Stimulated activated CD8-positive, alpha-beta memory T cell treated with anti-CD3 and anti-CD28 coated beads, Interleukin-15, amount 100 ng/mL, for 24 hours (primary cell): Measurements from ENCODE around the gene WNT3A.

Source experiments
- DNase-seq: peaks from one replicate; pipeline ENCODE4 v3.0.0-alpha.2; 2020; ENCODE audit warnings: low read depth

Gene WNT3A

DNA sequence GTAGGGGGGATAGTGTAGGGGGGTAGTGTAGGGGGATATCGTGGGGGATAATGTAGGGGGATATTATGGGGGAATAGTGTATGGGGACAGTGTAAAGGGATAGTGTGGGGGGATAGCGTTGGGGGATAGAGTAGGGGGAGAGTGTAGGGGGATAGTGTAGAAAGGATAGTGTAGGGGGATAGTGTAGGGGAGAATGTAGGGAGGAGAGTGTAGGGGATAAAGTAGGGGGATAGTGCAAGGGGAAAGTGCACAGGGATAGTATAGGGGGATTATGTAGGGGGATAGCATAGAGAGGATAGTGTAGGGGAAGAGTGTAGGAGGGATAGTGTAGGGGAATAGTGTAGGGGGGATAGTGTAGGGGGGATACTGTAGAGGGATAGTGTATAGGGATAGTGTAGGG lies 63.4 kb downstream of the WNT3A start:
- DNase-seq = no peak

DNA sequence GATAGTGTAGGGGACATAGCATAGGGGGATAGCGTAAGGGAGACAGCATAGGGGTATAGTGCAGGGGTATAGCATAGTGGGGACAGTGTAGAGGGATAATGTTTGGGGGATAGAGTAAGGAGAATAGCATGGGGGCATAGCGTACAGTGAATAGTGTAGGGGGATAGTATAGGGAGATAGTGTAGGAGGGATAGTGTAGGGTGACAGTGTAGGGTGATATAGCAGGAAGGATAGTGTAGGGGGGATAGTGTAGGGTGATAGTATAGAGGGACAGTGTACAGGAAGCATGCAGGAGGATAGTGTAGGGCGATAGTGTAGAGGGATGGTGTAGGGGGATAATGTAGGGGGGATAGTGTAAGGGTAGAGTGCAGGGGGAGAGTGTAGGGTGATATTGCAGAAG lies 64.1 kb downstream of the WNT3A start:
- no peak for DNase-seq

DNA sequence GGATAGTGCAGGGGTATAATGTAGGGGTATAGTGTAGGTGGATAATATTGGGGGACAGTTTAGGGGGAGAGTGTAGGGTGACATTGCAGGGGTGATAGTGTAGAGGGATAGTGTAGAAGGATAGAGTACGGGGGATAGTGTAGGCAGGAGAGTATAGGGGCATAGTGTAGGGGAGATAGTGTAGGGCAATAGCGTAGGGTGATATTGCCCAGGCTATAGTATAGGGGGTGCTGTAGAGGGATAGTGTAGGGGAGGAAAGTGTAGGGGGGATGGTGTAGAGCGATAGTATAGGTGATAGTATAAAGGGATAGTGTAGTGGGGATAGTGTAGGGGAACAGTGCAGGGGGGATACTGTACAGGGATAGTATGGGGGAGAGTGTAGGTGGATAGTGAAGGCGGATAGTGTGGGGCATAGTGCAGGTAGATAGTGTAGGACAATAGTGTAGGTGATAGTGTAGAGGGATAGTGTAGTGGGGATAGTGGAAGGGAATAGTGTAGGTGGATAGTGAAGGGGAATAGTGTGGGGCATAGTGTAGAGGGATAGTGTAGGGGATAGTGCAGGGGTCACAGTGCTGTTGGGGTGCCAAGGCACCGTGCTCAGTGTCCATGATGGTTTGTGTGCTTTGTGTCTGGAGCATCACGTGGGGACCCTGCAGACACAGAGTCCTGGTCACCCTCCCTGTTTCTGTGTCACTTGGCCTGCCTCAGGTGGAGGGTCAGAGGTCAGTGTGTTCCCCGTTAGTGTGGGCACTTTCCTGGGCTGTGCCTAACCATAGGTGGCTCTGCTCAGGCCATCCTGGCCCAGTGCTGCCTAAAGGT lies 65.2 kb downstream of the WNT3A start:
- no peak for DNase-seq

DNA sequence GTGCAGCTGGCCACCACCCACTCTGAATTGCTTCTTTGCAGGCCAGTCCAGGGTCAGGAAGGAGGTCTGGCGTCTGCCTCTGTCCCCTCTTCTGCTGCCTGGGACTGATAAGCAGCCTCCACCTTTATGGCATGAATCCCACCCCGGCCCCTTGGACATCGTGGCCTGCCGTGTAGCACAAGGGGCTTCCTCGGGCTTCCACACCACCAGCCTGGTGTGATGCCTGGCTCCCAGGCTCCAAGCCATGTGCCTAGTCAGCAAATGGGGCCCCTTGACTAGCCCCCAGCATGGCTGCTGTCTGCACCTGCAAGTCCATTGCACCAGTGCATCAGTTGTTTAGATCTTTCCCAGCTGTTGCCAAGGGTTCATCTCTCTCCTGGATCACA lies 65.9 kb downstream of the WNT3A start:
- DNase-seq = no peak

DNA sequence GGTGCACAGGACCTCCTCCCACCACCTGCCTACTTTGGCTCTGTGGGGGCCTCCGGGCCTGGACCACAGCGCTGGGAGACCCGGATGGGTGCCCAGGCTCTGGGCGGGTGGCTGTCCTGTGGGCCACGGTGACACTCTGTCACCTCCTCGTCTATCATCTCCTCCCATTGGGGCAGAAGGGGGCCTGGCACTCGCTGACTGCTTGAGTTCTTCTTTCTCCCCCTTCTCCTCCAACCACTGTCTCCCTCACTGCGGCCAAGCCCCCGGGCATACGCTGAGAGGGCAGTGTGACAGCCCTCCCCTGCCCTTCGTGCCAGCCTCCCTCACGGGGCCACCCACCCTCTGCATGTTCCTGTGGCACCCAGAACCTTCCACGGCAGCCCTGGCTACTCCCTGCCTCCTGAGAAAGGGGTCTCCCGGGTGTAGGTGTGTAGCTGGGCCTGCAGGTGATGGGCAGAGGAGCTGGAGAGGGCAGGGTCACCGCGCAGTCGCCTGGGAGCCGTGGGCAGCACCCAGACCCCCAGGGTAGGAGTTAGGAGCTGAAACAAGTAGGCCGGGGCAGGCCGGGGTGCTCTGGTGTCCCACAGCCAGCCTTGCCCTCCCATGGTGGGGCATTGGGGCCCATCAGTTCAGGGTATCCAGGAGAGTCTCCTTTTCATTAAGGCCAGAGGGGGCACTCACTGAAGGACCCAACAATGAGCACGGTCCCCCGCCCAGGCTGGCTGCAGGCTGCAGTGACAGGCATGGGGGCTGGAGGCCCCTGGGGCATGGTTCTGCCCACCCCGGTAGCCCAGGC lies 66.5 kb downstream of the WNT3A start:
- no peak for DNase-seq

DNA sequence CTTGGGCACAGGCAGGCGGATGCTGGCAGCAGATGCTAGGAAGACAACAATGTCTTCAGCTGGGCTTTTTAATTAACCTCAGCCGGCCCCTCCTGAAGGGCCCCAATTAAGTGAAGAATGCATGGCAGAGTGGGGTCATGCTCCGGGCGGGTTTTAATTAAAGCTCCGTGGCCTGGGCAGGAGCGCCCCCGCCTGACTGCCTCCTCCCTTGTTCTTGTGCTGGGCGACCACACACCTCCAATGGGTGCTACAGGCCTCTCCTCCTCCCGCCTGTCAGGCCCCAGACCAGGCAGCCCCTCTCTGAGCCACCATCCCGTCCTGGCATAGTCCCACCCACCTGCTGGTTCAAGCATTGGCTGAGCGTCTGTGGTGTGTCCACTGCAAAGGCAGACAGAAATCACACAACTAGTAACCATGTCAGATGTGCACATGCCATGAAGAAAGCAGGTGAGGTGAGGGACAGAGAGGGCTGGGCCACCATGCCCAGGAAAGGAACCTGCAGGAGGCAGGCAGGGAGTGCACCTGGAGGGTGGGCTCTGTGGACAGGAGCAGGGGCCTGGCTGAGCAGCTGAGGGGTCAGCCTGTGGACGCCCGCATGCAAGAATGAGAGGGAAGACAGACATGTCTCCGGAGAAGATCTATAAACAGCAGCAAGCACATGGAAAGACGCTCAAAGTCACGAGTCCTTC lies 67.2 kb downstream of the WNT3A start:
- DNase-seq = no peak

DNA sequence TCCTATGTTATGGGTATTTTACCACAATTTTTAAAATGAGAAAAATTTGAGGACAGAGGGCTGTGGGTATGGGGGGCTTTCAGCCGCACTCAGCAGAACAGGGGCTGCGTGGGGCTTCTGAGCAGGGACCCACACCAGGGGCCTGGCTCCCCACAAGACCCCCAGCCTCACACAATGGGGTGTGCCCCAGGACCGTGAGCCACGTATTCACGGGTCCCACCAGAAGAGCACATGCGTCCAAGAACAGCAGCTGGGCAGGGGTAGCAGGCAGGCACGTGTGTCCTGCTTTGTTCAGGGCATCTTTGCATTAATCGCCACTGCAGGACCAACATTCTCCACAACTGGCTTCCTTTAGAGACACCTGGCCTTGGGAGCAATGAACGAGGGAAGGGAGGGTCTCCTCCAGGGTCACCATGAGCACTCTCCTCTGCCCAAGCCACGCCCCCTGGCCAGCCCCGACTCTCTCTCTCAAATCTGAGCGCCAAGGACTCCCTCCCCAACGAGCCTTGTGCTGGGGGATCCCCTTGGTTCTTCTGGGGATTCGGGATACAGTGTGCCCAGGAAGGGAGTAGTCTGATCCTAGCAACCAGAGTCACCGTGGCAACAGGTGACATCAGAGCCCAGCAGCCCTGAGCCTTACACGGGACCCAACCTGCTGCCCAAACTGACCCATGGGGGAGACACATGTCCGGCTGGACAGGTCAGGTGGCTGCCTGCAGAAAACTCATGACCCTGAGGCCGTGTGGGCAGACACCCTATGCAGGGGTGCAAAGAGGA lies 68.3 kb downstream of the WNT3A start:
- DNase-seq = no peak

DNA sequence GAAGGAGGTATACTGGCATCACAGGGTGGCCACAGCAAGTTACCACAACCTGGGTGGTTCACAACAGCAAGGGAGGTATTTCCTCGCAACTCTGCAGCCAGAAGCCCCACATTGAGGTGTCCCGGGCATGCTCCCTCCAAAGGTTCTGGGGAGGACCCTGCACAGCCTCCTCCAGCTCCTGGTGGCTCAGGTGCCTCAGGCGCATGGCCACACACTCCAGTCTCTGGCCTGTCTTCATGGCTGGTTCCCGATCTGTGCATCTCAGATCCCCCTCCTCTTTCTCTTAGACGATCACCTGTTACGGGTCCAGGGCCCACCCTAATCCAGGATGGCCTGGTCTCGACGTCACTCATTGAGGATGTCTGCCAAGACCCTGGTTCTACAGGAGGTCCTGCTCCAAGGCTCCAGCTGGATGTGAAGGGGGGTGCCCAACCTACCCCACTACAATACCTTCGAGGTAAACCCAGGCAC lies 69.0 kb downstream of the WNT3A start:
- no peak for DNase-seq

DNA sequence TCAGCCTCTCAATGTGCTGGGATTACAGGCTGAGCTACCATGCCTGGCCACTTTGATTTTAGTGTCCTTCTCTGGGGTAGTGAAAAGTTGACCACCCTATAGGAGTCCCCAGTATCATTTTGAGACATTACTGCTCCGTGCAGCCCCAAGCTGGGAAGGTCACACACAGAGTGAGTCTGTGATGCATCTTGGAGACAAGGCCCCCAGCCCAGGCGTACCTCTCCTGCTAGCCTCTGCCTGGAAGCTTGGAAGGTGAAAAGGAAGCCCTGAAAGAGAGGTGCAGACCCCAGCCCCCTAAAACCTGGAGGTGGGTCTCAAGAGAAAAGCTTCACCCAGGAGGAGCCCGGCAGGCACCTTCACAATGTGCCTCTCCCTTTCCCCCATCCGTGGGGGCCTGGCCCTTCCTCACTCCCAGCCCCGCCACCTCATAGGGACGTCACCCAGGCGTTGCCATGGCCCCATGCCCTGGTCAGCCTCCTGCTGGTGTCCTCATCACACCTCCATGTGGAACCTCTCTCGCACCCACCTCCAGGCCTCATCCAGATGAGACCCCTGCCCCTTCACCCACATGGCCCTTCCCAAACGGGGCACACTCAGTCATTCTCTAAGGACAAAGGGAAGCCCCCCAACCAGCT lies 70.1 kb downstream of the WNT3A start:
- no peak for DNase-seq

DNA sequence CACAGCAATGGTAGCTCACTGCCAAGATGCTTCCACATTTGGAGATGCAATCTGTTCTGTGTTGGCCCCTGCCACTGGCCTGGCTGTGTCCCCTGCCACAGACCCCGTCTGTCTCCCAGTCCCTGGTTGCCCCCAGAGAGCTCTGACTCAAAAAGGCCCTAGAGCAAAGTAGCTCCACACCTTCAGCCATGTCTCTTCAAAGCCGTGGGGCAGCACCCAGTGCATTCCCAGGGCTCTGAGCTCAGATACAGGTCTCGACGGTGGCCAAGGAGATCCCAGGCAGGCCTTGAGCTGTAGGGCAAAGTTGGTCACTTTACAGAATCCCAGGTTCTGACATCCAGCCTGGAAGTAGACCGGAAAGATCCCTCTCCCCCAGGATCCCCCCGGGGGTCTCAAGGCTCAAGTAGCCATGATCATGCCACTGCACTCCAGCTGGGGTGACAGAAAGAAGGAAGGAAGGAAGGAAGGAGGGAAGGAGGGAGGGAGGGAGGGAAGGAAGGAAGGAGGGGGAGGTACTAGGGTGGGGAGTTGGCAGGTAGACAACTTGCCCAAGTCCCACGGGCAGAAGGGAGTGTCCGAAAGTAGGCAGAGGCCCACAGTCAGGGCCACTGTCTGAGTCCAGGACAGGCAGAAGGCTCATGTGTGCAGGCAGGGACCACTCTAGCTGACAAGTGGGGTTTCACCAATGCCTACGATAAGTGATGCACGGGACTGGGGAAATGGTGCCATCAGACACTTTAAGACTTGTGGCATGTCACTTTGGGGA lies 71.0 kb downstream of the WNT3A start:
- no peak for DNase-seq

DNA sequence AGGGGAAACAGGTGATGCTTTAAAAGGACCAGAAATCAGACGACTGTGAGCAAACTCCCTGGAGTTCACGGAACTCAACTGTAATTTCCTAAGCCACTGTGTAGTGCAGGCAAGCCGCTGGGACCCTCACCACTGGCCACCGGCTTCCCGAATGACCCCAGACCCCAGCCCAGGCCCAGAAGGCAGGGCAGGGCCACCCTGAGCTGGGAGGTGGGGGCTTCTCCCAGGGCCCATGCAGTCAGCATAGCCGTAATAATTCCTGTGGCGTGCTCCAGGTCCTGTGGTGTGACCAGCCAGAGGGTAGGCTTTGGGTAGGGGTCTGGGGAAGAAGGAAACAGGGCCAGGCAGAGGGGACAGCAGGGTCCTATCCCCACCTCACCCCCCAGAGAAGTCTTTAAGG lies 72.2 kb downstream of the WNT3A start:
- no peak for DNase-seq

DNA sequence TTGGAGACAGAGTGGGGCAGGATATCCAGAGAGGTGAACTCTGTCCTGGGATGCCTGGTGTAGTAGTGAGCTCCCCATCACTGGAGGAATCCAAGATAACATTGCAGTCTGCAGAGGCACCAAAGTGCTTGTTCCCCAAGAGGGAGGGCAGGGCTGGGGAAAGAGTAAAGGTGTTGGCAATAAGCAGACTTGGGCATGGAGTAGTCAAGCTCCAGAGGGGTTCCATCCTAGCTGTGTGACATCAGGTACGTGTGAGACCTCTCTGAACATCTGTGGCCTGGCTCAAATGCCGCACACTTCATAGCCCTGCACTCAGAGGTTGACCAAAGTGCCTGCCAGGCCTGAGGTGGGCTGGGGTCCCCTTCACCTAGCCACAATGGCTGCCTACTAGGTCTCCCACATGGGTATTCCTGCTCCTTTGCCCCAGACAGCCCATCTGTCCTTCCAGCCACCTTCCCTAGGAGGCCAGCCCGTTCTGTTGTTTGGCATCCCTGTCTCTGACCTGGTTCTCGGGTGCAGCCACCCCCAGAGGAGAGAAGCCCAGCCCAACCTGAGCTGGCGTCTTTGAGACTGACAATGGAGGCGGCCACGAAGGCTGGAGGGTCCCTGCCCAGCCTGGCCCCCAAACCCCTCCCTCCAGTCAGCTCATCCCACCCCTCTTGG lies 72.9 kb downstream of the WNT3A start:
- no peak for DNase-seq

DNA sequence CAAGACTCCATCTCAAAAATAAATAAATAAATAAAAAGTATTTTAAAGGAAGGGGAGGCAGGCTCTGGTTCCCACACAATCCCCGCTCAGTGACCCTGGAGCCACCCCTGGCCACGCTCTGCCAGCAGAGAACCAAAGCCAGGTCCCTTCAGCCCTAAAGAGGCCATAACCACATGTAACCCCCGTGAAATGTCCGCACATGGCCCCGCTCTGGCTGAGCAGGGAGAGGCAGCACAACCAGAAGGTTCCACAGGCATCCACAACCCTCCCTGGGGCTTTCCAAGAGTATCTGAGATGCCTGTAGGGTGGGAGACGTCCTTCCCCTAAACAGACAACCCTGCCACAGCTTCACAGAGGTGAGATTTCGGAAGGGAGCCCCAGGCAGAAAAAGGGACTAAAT lies 74.3 kb downstream of the WNT3A start:
- DNase-seq = no peak

DNA sequence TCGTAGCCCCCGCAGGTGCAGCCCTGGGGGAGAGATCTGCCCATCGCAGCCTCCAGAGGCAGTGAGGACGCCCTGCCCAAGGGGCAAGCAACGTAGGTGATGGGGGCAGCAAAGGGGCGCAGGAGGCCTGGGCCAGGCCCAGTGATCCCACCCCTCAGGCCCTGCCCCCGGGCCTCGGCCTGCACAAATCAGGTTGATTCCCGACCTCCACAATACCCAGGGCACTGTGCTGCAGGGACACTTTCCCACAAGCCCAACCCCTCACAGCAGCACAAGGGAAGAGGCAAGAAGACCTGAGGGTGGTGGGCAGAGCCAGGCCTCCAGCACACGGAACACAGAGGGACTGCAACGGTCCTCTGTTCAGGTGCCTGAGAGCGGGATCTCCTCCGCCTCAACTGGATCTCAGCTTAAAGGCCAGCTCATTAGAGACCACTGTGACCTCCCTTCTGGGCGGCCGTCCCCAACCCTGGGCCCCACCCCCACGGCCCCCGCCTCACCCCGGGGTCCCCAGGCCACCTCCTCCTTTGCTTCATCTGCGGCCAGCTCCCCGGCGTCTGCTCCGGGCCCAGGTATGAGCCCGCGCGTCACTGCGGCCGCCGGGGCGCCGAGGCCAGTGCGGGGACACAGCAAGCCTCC lies 74.9 kb downstream of the WNT3A start:
- DNase-seq = no peak

DNA sequence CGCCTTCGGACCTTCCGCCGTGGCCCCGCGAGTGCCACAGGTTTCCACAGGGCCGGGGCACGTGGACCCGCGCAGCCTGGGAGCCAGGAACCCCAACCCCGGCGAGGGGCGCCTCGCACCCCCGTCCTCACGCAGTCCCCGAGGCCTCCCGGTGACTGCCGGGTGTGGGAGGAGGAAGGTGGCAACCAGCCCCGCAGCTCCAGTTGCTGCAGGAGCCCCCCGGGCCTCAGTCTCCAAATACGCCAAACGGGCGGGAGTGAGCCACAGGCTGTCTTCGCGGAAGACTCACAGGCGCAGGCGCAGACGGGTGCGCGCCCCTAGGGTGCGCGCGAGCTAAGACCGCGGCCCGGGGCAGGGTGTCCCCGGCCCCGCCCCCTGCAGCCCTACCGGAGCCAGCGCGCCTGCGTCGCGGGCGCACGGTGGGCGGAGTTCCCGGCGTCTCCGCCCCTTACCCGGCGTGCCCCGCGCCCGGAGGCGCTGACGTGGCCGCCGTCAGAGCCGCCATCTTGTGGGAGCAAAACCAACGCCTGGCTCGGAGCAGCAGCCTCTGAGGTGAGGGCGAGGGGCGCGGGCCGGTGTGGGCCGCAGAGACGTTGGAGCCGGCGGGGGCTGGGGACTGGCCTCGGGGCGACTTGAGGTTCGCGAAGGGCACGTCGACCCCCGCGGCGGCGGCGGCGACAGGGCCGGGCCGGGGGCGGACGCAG lies 75.6 kb downstream of the WNT3A start, which contains the start of gene ARF1:
Gene ARF1 (plus strand): TSS at position 495 of the 704 bp plus-strand sequence. CDS start 14,407 bp downstream, outside the sequence.
- DNase-seq = peak; percentile 93

DNA sequence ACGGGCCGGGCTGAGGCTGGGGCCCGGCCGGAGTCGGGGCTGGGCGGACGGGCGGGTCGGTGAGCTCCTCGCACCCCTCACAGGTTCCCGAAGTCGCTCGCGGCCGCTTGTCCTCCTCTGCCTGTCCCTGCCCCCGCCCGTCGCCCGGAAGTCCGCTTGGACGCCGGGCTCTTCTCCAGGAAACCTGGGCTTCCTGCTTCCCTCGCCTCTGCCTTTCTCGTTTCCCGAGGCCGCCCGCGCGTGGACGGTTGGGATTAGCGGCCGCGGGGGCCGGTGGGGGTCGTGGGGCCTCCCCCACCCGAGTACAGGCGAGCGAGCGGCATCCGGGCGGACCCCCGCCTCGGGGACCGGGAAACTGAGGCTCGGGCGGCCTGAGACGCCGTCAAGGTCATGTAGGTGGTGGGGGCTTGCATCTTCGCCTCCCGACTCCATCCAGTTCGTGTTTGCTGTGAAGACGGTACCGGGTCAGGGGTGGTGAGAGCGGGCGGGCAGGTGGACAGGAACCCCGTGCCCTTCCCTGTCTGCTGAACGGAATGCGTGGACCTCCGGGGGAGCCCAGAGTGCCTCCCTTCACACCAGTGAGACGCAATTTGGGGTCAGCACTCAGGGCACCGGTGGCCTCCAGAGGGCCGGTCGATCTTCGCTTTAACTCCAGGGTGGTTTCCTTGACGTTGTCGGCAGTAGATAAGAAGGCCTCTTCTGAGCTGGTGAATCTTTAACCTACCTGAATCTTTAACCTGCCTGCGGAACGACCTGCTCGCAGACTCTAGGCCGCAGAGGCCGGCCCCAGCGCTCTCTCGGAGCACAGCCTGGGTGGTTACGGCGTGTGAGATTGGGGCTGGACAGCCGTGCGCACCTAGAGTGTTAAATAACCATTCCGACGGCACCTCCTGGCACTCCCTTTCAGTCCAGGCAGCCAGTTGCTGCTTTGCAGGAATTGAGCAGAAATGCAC lies 76.4 kb downstream of the WNT3A start:
- DNase-seq = no peak

DNA sequence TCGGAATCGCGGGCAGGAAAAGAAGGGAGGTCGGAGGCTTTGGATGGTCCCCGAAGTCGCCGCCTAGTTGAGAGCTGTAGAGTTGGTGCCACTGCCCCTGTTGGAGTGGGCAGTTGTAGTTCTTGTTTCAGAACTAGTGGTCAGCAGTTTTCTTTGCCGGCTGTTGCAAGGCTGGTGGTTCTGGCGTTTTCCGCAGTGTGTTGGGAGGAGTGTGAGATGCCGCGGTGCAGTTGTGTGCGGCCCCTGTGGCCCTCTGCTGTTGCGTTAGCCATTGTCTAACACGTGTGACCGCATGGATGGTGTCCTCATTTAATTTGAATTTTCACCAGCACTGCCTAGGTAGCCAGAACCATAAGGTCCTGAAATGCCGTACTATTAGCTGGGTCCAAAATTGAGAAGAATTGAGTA lies 77.1 kb downstream of the WNT3A start:
- no peak for DNase-seq

DNA sequence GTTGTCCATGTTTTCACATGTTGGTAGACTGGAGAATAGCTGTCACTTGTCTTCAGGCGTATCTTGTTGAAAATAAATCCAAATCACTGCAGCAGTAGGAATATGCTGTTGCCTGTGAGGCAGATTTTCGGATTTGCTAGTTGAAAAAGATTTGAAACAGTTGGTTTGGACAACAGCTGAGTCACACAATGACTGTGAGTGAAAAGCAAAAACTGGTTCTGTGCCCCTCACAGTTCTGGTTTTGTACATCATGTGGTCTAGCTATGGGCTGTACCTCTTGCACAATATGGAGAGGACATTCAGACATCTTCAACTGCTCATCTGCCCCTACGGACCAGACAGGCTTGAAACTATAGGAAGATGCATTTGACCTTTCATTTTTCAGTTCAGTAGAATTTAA lies 77.5 kb downstream of the WNT3A start:
- DNase-seq = no peak
